NCI-H774 (cell line): ENCODE data around the gene MYH11.
"Not testable (repeated sequence)": the region's sequence is repeated elsewhere in the genome, so short reads cannot be mapped to it uniquely, and the experiment has no call there.

Experiments
- DNase-seq: peaks from one replicate; lab custom pipeline; 2025; lab: John Stamatoyannopoulos, UW

MYH11 gene

DNA sequence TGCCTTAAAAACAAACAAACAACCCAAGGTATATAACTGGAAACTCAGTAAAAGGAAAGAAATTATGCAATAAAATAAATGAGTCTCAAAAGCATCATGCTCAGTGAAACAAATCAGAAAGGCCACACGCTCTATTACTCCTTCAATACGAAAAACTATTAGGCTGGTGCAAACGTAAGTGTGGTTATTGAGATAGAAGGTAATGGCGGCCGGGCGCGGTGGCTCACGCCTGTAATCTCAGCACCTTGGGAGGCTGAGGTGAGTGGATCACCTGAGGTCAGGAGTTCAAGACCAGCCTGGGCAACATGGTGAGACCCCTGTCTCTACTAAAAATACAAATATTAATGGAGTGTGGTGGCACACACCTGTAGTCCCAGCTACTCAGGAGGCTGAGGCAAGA, 17.6 kb downstream of the MYH11 start:
- DNase-seq, result not testable (repeated sequence)

DNA sequence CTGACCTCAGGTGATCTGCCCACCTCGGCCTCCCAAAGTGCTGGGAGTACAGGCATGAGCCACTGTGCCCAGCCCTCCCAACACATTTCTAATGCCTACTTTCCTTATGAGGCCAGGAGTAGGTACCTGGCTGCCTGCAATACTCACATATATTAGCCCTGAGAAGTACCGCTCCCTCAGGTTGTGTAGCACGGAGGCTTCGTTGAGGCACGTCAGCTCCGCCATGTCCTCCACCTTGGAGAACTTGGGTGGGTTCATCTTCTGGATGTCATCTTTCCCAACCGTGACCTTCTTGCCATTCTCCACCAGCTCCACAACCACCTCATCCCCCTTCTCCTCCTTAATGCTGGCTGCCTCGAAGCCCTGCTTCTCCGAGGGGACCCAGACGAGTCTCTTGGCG, 19.1 kb downstream of the MYH11 start:
- DNase-seq, result no peak

DNA sequence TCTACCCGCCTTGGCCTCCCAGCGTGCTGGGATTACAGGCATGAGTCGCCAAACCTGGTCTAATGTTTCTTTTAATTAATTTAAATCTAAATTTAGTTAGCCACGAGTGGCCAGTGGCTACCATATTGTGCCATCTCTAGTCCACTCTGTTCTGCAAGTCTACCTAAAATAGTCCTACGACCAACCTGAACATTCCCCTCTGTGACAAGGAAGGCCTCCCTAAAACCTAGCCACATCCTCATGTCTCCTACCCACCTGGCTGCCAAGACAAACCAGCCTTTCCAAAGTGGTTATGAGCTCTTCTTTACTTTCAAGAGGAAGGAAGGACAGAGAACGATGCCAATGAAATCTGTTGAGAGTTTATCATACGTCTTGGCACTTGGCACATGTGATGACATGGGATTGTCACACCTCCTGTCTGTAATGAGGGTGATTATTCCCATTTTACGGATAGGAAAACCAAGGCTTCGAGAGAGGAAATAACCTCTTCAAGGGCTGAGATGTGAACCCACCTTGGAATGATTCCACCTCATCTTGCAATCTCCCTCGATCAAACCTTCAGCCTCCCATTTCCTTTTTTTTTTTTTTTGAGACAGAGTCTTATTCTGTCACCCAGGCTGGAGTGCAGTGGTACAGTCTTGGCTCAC, 19.7 kb downstream of the MYH11 start:
- DNase-seq, result no peak

DNA sequence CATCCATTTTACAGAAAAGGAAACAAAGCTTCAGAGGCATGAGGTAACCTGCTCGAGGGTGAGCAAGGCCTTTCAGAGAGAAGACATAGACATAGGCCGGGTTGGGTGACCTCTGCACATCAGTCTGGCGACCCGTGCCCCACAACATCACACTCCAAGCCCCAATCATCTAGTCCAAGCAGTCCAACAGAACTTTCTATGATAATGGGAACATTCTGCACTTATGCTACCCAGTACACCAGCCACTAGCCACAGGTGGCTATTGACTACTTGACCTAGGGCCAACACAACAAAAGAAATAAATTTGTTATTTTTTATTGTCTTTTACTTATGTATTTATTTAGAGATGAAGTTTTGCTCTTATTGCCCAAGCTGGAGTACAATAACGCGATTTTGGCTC, 20.8 kb downstream of the MYH11 start:
- no peak for DNase-seq

DNA sequence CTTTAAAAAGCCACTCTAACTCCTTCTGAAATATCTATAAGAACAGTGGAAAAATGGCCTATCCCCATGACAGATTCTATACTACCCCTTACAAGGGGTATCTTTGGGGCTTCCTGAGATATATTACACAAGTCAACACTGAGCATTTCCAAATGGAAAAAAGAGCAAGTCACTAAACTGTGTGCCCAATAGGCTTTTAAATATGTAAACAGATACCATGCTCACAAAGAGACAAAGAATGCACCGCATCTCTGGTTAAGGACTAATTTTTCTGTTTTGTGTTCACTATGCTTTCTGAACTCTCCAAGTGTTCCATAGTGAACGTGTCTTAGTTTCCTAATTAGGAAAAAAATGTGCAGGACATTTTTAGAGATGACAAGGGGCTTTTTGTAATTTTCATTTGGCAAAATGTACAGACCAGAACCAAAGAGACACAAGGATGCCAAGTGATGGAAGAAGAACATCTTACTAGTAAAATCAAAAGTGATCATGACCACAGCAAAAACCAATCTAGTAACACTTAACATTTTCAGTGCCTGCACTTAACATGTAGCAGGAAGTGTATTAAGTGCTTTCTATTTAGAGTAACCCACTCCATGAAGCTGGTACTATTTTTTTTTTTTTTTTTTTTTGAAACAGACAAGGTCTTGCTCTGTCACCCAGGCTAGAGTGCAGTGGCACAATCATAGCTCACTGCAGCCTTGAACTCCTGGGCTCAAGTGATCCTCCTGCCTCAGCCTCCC, 21.5 kb downstream of the MYH11 start:
- DNase-seq, result no peak

DNA sequence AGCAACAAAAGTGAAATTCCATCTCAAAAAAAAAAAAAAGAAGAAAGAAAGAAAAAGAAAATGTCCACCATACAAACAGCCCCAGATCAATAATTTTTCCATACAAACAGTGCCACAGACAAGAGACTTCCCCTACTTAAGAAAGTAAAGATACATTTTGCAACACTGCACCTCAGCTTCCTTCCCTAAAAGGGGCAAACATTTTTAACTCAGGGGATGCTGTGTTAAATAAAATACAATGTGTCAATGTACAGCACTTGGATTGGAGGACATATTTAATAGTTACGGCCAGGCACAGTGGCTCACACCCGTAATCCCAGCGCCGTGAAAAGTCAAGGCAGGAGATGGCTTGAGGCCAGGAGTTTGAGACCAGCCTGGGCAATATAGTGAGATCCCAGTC, 22.3 kb downstream of the MYH11 start:
- DNase-seq, result no peak

DNA sequence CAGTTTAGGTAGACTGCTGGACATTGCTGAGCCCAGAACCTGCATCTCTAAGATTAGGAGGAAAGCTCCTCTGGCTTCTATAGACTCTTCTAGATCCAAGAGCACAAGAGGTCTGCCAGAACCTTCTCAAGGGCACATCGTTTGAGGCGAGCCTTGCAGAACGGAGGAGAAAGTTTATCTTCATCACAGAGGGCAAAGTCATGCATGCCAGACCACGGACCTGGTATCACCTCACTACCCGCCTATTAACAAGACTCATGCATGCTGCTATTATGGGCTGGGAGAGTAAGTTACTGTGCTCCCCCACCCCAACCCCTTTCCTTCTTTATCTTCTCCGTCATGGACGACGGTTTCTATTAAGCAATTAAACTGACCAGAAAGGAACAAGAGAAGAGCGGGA, 23.3 kb downstream of the MYH11 start:
- no peak for DNase-seq

DNA sequence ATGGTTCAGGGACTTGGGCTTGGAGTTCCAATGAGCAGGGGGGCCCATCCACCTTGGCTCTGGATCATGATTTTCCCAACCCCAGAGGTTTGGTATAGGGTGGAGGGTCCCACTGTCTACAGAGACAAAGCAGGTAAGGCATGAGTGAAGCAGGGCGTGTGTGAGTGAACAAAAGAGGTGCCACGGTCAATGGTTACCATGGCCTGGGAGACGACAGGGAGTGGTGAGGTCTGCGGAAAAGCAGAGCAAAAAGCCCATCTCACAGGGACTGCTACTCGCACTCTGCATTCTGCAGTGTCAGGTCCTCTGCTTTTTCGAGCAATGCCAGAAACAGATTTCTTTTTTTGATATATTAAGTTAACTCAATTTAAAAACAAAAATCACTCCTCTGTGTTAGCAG, 24.6 kb downstream of the MYH11 start:
- DNase-seq, result no peak

DNA sequence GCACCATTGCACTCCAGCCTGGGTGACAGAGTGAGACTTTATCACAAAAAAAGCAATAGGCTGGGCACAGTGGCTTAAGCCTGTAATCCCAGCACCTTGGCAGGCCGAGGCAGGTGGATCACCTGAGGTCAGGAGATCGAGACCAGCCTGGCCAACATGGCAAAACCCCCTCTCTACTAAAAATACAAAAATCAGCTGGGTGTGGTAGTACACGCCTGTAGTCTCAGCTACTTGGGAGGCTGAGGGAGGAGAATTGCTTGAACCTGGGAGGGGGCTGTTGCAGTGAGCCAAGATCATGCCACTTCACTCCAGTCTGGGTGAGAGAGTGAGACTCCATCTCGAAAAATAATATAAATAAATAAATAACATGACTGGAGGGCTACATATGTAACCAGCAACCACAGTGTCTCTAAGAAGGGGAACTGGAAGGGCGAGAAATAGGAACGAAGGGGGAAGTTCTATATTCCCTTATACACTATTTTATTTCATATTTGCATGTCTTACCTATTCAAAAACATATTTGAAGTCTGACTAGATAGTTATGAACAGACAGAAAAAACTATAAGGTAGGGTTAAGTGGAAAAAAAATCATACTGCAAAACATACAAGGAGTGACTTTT, 25.9 kb downstream of the MYH11 start:
- no peak for DNase-seq

DNA sequence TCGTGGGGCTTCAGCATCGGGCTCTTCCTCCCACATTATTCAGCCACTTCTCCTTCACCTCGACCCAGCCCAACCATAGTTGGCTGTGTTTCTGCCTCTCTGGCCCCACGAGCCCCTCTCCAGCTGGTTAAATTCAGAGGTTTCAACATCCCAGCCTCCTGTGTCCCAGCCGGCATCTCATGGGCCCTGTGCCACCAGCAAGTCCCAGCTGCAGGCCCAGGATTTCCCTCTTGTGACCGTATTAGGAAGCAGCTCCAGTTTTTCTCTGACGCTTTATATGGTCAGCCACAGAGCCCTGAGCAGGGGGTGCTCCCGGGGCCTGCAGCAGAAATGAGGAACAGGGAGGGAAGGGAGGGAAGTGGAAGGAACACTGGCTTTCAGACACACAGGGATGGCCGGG, 27.4 kb downstream of the MYH11 start:
- DNase-seq, result no peak

DNA sequence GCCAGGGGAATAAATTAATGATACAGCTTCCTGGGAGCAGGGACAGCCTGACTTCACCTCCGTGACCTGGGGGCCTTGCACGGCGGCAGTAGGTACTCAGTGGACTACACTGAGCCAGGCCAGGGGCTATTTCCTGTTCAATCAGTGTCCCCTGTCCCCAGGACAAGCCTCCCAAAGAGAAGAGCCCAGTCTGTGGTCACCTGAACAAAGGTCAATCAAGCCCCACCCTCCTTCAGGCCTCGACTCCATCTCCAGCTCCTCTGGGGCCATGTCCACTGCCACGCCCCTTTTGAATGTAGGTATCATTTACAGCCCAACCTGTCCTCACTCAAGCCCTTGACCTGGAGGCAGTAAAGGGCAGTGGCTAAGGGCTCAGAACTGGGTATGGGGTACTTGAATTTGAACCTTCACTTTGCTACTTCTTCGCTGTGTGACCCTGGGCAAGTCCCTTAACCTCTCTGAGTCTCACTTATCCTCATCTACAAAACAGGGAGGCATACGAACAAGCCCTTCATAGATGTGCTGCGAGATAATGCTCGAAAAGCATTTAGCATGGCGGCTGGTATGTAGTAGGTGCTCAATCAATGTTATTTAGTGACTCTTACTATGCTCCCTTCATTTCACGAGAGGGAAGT, 29.0 kb downstream of the MYH11 start:
- no peak for DNase-seq

DNA sequence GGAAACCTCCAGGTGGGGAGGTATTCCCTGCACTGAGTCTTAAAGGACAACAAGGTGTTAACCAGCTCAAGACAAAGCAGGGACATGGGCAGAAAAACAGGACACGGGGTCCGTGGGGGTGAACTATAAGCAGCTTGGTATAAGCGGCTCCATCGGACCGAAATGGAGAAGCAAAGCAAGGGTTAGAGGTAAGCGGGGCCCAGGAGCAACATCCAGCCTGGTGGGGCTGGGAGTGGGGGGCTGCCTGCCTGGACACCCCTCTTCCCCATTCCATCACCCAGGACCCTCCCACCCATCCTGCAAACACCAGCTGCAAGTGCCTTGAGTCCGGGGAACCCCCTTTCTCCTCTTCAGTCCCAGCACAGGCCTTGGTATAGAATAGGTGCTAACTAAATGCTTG, 29.5 kb downstream of the MYH11 start:
- DNase-seq, result no peak

DNA sequence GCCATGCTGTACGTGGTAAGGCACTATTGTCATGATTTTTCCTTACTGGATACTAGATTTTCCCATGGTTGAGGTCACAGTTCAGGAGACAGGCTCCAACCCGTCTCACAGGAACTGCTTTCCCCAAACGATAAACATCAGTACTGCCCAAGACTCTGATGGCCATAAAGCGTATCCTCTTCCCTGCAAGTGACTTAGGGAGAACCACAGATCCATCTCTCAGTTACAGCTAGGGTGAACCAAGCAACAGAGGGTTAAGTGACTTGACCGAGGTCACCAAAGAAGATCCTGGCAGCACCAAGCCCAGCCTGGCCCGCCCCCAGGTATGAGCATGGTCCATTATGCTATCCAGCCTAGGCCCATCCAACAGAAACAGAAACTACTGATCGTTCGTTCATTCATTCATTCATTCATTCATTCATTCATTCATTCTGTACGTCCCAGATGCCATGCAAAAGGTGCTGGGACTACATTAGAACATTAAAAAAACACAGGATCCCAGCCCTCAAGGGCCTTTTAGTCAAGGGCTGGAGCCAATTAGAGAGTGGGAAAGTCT, 31.0 kb downstream of the MYH11 start:
- DNase-seq, result no peak

DNA sequence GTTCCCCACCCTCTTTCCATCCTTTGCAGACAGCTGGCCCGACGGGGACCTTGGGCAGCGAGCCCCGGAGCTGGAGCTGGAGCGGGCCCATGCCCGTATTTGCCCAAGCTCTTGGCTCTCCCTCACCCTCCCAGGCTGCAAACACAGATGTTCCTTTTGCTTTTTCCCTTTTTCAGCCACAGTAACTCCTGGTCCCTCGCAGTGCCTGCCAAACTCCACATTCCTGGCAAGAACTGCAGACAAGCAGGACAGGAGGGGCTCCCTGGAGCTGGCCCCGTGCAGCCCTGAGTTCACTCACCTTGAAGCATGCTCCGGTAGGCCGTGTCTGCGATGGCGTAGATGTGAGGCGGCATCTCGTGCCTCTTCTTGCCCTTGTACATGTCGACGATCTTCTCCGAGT, 33.9 kb downstream of the MYH11 start:
- no peak for DNase-seq

DNA sequence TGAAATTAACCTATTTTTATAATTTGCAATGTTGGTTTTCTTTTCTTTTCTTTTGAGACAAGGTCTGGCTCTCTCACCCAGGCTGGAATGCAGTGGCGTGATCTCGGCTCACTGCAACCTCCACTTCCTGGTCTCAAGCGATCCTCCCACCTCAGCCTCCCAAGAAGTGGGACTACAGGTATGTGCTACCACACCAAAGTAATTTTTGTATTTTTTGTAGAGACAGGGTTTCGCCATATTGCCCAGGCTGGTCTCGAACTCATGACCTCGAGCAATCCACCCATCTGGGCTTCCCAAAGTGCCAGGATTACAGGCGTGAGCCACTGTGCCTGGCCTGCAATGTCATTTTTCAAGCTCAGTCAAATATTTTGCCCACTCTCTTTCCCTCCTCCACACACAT, 36.0 kb downstream of the MYH11 start:
- no peak for DNase-seq

DNA sequence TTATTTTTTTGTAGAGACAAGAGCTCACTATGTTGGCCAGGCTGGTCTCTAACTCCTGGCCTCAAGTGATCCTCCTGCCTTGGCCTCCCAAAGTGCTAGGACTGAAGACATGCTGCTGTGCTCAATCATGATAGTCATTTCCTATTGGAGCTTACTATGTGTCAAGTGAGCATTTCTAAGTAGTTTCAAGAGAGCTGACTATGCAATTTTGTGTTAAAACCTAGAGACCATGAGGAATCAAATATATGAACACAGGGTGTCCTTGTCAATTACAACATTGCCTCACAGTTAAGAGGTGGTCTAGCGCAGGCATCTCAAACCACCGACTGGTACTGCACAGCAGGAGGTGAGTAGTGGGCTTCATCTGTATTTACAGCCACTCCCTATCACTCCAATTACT, 37.8 kb downstream of the MYH11 start:
- DNase-seq, result no peak

DNA sequence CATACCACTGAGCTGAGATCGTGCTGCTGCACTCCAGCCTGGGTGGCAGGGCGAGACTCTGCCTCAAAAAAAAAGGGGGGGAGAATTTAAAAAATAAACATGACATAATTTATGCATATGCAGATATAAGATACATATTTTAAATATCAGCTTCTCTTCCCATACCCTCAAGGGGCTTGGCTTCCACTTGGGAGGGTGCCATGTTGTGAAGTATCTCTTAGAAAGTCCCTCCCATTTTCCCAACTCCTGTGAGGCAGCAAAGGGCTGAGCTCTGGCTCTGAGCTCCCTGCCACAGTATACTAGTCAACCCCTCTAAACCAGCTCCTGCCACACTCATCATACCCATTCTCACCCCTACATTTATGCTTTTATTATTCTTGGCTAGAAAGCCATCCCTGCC, 39.4 kb downstream of the MYH11 start:
- DNase-seq, result no peak

DNA sequence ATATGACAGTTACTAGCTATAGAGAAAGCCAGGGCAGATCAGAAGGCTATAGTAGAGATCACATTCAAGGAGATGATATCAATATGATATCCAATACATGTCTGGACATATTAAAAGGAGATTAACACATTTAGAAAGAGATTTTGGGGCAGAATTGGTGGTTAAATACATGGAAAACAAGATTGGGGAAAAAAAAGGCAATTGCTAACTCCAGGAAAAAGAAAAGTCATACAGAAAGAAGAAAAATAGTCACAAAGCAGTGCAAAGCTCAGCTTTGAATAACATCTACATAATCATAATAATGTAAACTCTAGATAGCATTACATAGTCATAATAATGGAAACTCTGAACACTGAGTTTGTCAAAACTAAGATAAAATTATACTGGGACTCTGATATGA, 40.6 kb downstream of the MYH11 start:
- DNase-seq, result no peak

DNA sequence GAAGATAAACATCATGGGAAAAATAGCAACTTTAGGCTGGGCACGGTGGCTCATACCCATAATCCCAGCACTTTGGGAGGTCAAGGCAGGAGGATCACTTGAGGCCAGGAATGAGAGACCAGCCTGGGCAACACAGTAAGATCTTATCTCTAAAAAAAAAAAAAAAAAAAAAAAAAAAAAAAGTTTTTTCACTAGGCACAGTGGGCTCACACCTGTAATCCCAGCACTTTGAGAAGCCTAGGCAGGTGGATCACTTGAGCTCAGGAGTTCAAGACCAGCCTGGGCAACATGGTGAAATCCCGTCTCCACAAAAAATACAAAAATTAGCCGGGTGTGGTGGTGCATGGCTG, 44.5 kb downstream of the MYH11 start:
- not testable (repeated sequence) for DNase-seq

DNA sequence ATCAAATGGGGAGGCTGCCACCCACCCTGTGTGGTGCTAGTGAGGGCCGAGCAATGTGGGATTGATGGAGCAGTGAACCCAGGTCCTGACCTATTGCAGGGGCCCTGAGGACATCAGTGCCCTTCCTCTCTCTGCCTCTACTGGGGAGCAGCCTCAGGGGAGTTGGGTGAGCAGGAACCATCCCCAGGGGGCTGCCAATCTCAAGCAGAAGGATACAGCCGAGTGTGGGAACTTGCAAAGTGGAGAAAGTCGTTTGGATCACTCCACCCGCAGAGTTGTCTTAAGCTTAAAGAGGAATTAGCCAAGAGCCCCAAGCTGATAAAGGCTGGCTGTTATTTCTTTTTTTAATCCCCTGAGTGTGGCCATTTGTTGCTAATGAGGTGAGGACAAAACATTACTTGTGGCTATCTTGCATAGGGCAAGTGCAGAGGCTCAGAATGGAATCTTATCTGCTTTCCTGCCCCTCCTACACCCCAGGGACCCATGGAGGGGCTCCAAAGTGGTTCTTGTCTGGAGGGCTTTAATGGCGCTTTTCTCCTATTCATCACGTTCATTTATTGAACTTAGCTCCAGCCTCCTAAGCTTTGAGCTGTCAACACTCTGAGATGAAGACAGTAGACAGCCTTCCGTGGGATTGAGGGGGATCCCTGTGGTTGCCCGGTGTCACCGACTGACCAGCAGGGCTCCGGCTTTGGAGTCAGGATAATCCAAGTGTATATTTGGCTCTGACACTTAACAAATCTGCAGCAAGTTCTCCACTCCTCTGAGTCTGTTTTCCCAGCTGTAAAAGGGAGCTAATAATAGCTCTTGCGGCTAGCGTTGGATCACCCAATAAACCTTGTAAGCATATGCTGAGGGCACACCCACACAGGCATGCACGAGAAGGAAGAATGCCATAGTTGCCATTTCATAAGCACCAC, 45.1 kb downstream of the MYH11 start:
- DNase-seq, result no peak

DNA sequence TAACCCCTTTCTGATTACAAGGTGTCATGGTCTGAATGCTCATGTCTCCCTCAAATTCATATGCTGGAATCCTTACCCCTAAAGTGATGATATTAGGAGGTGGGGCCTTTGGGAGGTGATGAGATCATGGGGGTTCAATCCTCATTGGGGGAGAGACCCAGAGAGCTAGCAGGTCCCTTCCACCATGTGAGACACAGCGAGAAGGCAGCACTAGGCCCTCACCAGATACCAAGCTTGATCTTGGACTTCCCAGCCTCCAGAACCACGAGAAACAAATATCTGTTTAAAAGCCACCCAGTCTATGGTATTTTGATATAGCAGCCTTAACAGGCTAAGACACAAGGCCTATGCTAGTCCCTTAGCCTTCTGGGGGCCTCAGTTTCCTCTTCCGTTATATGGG, 45.9 kb downstream of the MYH11 start:
- DNase-seq, result no peak

DNA sequence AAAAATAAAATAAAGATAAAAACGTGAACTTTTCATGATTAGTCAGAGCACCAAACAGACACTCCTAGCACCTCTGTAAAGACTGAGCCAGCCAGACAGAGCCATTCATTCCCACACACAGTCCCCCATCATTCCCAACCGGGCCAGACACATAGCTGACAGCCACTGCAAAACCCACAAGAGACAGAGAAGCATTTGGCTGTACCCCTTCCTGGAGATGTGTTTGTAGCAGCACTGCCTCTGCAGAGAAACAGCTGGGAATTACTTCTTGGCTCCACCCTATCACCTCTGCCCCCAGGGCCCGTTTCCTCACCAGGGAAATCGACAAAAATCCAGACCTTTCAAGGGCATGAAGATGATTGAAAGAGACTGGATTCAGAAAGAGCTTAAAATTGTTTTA, 46.4 kb downstream of the MYH11 start:
- DNase-seq, result no peak
